Measurements from ENCODE around the gene WDR45B. TPM values are rescaled to one million over a fixed set of nuclear protein-coding genes. Genes with fewer than 3 reads are reported as not detected.
"Not testable (repeated sequence)": the region's sequence is repeated elsewhere in the genome, so short reads cannot be mapped to it uniquely, and the experiment has no call there.

The WDR45B gene
- total and polyA plus RNA-seq, 2 experiments from 2014 or later, result 87.3 to 87.8 TPM

- Histone ChIP-seq H3K4me2 (ENCODE audit: unreplicated experiment) (no peak overlapping the region), H3K36me3 (ENCODE audit: low read depth) (peaks cover 26% of the 10 kb centered on the region; the same call in 1 of the 2 replicates), H3K9me3 (ENCODE audit: low read depth) (no peaks in the 10 kb centered on the region), H4K20me1 (ENCODE audit: insufficient read depth) (no peaks in the 10 kb centered on the region), H3K27me3 (replicated peaks; ENCODE audit: insufficient read depth) (no peaks in the 10 kb centered on the region), H2AFZ (no peak overlapping the region), H3K4me1 (ENCODE audit: insufficient read depth) (no peaks in the 10 kb centered on the region; the same call in 1 of the 2 replicates), H3F3A (ENCODE audit: insufficient read depth) (peaks cover 22% of the 10 kb centered on the region), H3K9me2 (ENCODE audit: insufficient read depth) (no peaks in the 10 kb centered on the region), H3K4me3 (no peak overlapping the region), H3K27ac (peak overlapping the region; percentile 60), H3K79me2 (ENCODE audit: insufficient read depth) (peaks cover 31% of the 10 kb centered on the region), H3K9ac (peak overlapping the region; percentile 19)
- WGBS, 2 experiments (ENCODE audit: low coverage in 1 of 2, low lambda C conversion rate in 2 of 2, missing lambda C conversion rate in 2 of 2), result 89 to 91% methylated on average over 11 of the region's 11 CpGs
- in situ Hi-C loops (cut with MboI), result no loop called here
- no peak for TF ChIP-seq EZH2 (IDR thresholded peaks at IDR 0.05; ENCODE audit: insufficient read depth, poor library complexity, severe bottlenecking)
- TF ChIP-seq EZH2phosphoT487 (IDR thresholded peaks at IDR 0.05; ENCODE audit: insufficient read depth, low read depth), result no peak
- DNase-seq, result no peak
Observed at GRCh38 chr17:82582709-82583108, 65.5 kb downstream of the WDR45B start.

- peaks cover 22% of the 10 kb centered on the region for H3F3A ChIP-seq (ENCODE audit: insufficient read depth)
- H3K9ac ChIP-seq, result peak overlapping the region; percentile 19
- no peaks in the 10 kb centered on the region for H3K9me3 ChIP-seq (ENCODE audit: low read depth)
- H3K79me2 ChIP-seq (ENCODE audit: insufficient read depth), result peaks cover 32% of the 10 kb centered on the region
- H3K4me1 ChIP-seq (ENCODE audit: insufficient read depth), result no peaks in the 10 kb centered on the region; the same call in 1 of the 2 replicates
- H4K20me1 ChIP-seq (ENCODE audit: insufficient read depth), result no peaks in the 10 kb centered on the region
- H2AFZ ChIP-seq, result no peak overlapping the region
- in situ Hi-C loops (cut with MboI), result no loop called here
- H3K4me3 ChIP-seq, result no peak overlapping the region
- no peak overlapping the region for H3K4me2 ChIP-seq (ENCODE audit: unreplicated experiment)
- no peaks in the 10 kb centered on the region for H3K9me2 ChIP-seq (ENCODE audit: insufficient read depth)
- TF ChIP-seq EZH2phosphoT487 (IDR thresholded peaks at IDR 0.05; ENCODE audit: insufficient read depth, low read depth), result no peak
- no peak for TF ChIP-seq EZH2 (IDR thresholded peaks at IDR 0.05; ENCODE audit: insufficient read depth, poor library complexity, severe bottlenecking)
- WGBS, 2 experiments (ENCODE audit: low coverage in 1 of 2, low lambda C conversion rate in 2 of 2, missing lambda C conversion rate in 2 of 2), result 56 to 64% methylated on average over 8 of the region's 8 CpGs
- H3K27me3 ChIP-seq (replicated peaks; ENCODE audit: insufficient read depth), result no peaks in the 10 kb centered on the region
- H3K36me3 ChIP-seq (ENCODE audit: low read depth), result peaks cover 26% of the 10 kb centered on the region; the same call in 1 of the 2 replicates
- peak overlapping the region; percentile 60 for H3K27ac ChIP-seq
- peak; percentile 83 for DNase-seq
Observed at GRCh38 chr17:82582213-82582612, 66.0 kb downstream of the WDR45B start.

- H3K79me2 ChIP-seq (ENCODE audit: insufficient read depth), result peaks cover 32% of the 10 kb centered on the region
- H3K4me2 ChIP-seq (ENCODE audit: unreplicated experiment); H3K4me3 ChIP-seq; H2AFZ ChIP-seq; DNase-seq; H4K20me1 ChIP-seq (ENCODE audit: insufficient read depth); H3K9me2 ChIP-seq (ENCODE audit: insufficient read depth); H3K9me3 ChIP-seq (ENCODE audit: low read depth); H3K27me3 ChIP-seq (replicated peaks; ENCODE audit: insufficient read depth); H3K27ac ChIP-seq; in situ Hi-C loops (cut with MboI); H3K9ac ChIP-seq; H3K4me1 ChIP-seq (ENCODE audit: insufficient read depth): not testable (repeated sequence)
- peaks cover 16% of the 10 kb centered on the region for H3F3A ChIP-seq (ENCODE audit: insufficient read depth)
- H3K36me3 ChIP-seq (ENCODE audit: low read depth), result peaks cover 23% of the 10 kb centered on the region; the same call in 1 of the 2 replicates
- 78 to 80% methylated on average over 1 to 4 of the region's 4 CpGs for WGBS, 2 experiments (ENCODE audit: low coverage in 1 of 2, low lambda C conversion rate in 2 of 2, missing lambda C conversion rate in 2 of 2)
Observed at GRCh38 chr17:82579969-82580368, 68.3 kb downstream of the WDR45B start.

- H3K79me2 ChIP-seq (ENCODE audit: insufficient read depth), result peaks cover 46% of the 10 kb centered on the region
- H3K4me3 ChIP-seq, result no peak overlapping the region
- no peak overlapping the region for H3K9ac ChIP-seq
- in situ Hi-C loops (cut with MboI), result no loop called here
- peaks cover 13% of the 10 kb centered on the region for H3K36me3 ChIP-seq (ENCODE audit: low read depth)
- no peaks in the 10 kb centered on the region for H3K9me2 ChIP-seq (ENCODE audit: insufficient read depth)
- H3K9me3 ChIP-seq (ENCODE audit: low read depth), result no peaks in the 10 kb centered on the region
- no peaks in the 10 kb centered on the region for H4K20me1 ChIP-seq (ENCODE audit: insufficient read depth)
- no peak overlapping the region for H3K27ac ChIP-seq
- no peak overlapping the region for H3K4me2 ChIP-seq (ENCODE audit: unreplicated experiment)
- 94 to 95% methylated on average over 18 of the region's 18 CpGs for WGBS, 2 experiments (ENCODE audit: low coverage in 1 of 2, low lambda C conversion rate in 2 of 2, missing lambda C conversion rate in 2 of 2)
- no peak overlapping the region for H2AFZ ChIP-seq
- TF ChIP-seq EZH2phosphoT487 (IDR thresholded peaks at IDR 0.05; ENCODE audit: insufficient read depth, low read depth) (no peak), EZH2 (IDR thresholded peaks at IDR 0.05; ENCODE audit: insufficient read depth, poor library complexity, severe bottlenecking) (no peak)
- no peak for DNase-seq
- H3K27me3 ChIP-seq (replicated peaks; ENCODE audit: insufficient read depth), result no peaks in the 10 kb centered on the region
- H3K4me1 ChIP-seq (ENCODE audit: insufficient read depth), result no peaks in the 10 kb centered on the region; the same call in 1 of the 2 replicates
- peaks cover 6% of the 10 kb centered on the region; the same call in 1 of the 2 replicates for H3F3A ChIP-seq (ENCODE audit: insufficient read depth)
Observed at GRCh38 chr17:82577300-82577699, 70.9 kb downstream of the WDR45B start.

- H3K4me2 ChIP-seq (ENCODE audit: unreplicated experiment); H2AFZ ChIP-seq; H3K27me3 ChIP-seq (replicated peaks; ENCODE audit: insufficient read depth); DNase-seq; H3F3A ChIP-seq (ENCODE audit: insufficient read depth); H4K20me1 ChIP-seq (ENCODE audit: insufficient read depth); H3K9me2 ChIP-seq (ENCODE audit: insufficient read depth); H3K9ac ChIP-seq; H3K4me3 ChIP-seq; H3K9me3 ChIP-seq (ENCODE audit: low read depth); H3K27ac ChIP-seq; H3K4me1 ChIP-seq (ENCODE audit: insufficient read depth); in situ Hi-C loops (cut with MboI): not testable (repeated sequence)
- H3K36me3 ChIP-seq (ENCODE audit: low read depth), result peaks cover 17% of the 10 kb centered on the region
- 97% methylated on average over 14 to 27 of the region's 52 CpGs for WGBS, 2 experiments (ENCODE audit: low coverage in 1 of 2, low lambda C conversion rate in 2 of 2, missing lambda C conversion rate in 2 of 2)
- H3K79me2 ChIP-seq (ENCODE audit: insufficient read depth), result peaks cover 60% of the 10 kb centered on the region
Observed at GRCh38 chr17:82575581-82576221, 72.5 kb downstream of the WDR45B start.

All from GM23248 (cell line).